Panc1 (cell line): ENCODE measurements around the gene PTPRA.

Experiments used
- CTCF ChIP-seq: fragments of 450-650 bp; IDR thresholded peaks from 2 replicates; pipeline ENCODE4 v1.5.1; 2017; ENCODE audit warnings: mild to moderate bottlenecking
- POLR2AphosphoS5 ChIP-seq: IDR thresholded peaks from 2 replicates; pipeline ENCODE4 v1.6.1; 2012; ENCODE audit warnings: mild to moderate bottlenecking, low read depth, low read length, moderate library complexity
- SIN3A ChIP-seq: IDR thresholded peaks from 2 replicates; pipeline ENCODE4 v1.6.1; 2012; ENCODE audit warnings: low read depth, mild to moderate bottlenecking, low read length, moderate library complexity, borderline replicate concordance; ENCODE audit not compliant: insufficient read depth
- TCF7L2 ChIP-seq: IDR thresholded peaks from 2 replicates; pipeline ENCODE4 v1.6.1; 2011; ENCODE audit warnings: mild to moderate bottlenecking, low read depth, low read length, inconsistent platforms
- TF ChIP-seq, protein P1 (sequence below), 2 experiments: IDR thresholded peaks; 2 replicates each; pipeline ENCODE4 v1.6.1; 2011 to 2012; ENCODE audit warnings: low read depth in 2 of 2, control low read depth in 1 of 2, low read length in 1 of 2, mild to moderate bottlenecking in 1 of 2, moderate library complexity in 1 of 2; ENCODE audit not compliant: insufficient read depth in 1 of 2

- TF ChIP-seq CTCF (no peak), TCF7L2 (no peak), POLR2AphosphoS5 (no peak), SIN3A (no peak)
- TF ChIP-seq, protein P1, sequence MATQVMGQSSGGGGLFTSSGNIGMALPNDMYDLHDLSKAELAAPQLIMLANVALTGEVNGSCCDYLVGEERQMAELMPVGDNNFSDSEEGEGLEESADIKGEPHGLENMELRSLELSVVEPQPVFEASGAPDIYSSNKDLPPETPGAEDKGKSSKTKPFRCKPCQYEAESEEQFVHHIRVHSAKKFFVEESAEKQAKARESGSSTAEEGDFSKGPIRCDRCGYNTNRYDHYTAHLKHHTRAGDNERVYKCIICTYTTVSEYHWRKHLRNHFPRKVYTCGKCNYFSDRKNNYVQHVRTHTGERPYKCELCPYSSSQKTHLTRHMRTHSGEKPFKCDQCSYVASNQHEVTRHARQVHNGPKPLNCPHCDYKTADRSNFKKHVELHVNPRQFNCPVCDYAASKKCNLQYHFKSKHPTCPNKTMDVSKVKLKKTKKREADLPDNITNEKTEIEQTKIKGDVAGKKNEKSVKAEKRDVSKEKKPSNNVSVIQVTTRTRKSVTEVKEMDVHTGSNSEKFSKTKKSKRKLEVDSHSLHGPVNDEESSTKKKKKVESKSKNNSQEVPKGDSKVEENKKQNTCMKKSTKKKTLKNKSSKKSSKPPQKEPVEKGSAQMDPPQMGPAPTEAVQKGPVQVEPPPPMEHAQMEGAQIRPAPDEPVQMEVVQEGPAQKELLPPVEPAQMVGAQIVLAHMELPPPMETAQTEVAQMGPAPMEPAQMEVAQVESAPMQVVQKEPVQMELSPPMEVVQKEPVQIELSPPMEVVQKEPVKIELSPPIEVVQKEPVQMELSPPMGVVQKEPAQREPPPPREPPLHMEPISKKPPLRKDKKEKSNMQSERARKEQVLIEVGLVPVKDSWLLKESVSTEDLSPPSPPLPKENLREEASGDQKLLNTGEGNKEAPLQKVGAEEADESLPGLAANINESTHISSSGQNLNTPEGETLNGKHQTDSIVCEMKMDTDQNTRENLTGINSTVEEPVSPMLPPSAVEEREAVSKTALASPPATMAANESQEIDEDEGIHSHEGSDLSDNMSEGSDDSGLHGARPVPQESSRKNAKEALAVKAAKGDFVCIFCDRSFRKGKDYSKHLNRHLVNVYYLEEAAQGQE (IDR thresholded peaks at IDR 0.05; ENCODE audit: insufficient read depth in 1 of 2, low read depth in 2 of 2, low read length in 1 of 2) = no peak
Observed at GRCh38 chr20:2873747-2874041, 413 bp downstream of the PTPRA start.
